ENCODE results near the gene BSPRY.

DNA sequence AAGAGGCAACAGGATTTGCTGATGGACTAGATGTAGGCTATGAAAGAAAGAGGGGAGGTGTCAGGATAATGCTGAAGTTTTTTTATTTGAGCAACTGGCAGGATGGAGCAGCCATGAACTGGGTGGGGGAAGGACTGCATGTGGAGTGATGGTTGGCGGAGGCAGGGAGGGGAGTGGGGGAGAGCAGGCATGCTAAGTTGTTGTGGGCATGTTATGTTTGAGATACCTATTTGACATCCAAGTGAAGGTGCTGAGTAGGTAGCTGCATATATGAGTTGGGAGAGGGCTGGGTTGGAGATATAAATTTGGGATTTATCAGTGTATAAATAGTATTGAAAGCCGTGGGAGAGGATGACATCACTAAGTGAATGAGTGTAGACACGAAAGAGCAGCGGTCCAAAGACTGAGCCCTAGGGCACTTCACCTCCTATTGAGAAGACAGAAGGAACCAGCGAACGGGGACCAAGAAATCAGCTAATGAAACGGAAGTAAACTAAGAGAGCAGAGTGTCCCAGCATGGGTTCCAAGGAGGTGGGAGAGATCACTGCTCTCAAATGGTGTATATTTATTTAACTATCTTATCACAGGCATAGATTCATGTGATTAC is 7.4 kb downstream of the BSPRY start:
- no peak for TF ChIP-seq YY1 (IDR thresholded peaks at IDR 0.05; ENCODE audit: low read depth)
- TF ChIP-seq RAD21 (IDR thresholded peaks at IDR 0.05; ENCODE audit: low read depth) = no peak
- TF ChIP-seq FOXM1 (IDR thresholded peaks at IDR 0.05; ENCODE audit: borderline replicate concordance, low read depth) = no peak
- TF ChIP-seq, protein P1, sequence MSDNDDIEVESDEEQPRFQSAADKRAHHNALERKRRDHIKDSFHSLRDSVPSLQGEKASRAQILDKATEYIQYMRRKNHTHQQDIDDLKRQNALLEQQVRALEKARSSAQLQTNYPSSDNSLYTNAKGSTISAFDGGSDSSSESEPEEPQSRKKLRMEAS (IDR thresholded peaks at IDR 0.05) = no peak
